A549 (cell line): ENCODE measurements around the gene FGD5. TPM values are rescaled to one million over a fixed set of nuclear protein-coding genes. Genes with fewer than 3 reads are reported as not detected.
A peak's percentile ranks its signal among the peaks of the same experiment; 100 is the strongest.
"Not testable (repeated sequence)": the region's sequence is repeated elsewhere in the genome, so short reads cannot be mapped to it uniquely, and the experiment has no call there.

ENCODE experiments used
- ATAC-seq, 2 experiments: fragments of 200-7000 bp in 1 of 2; fragments of >200 bp in 1 of 2; cut with Nextera tagmentation in 1 of 2; cut with Tn5 transposase in 1 of 2; 3 replicates each; pipeline versions ENCODE4 v1.8.0 to v1.9.1; 2018 to 2020; ENCODE audit warnings: mild to moderate bottlenecking in 1 of 2, moderate library complexity in 1 of 2
- CTCF ChIA-PET: fragments of 300-600 bp; sonication (Branson Sonifier 250); formaldehyde crosslinking; extraction: SDS; loops from one replicate; lab custom pipeline; 2021; ENCODE audit warnings: antibody characterized with exemption, inconsistent platforms; lab: Yijun Ruan, JAX
- POLR2A ChIA-PET: fragments of 350-600 bp; formaldehyde crosslinking; extraction: SDS; loops from one replicate; lab custom pipeline; 2021; ENCODE audit warnings: antibody characterized with exemption, inconsistent platforms; lab: Yijun Ruan, JAX
- DNase-seq, 2 experiments: peaks; one replicate each; pipeline versions ENCODE4 v3.0.0 to v3.0.0-alpha.2; 2011 to 2016; ENCODE audit warnings: low read depth in 1 of 2, low spot score in 1 of 2
- FAIRE-seq: peaks from 2 replicates; lab custom pipeline; 2011; peaks lifted over from hg19 to GRCh38; lab: Jason Lieb, UNC
- H3K27ac ChIP-seq, 2 experiments: fragments of >200 bp; sonication (Bioruptor Twin); formaldehyde crosslinking; 3 replicates each; pipeline ENCODE4 v1.5.1; 2016 to 2017
- H3K4me1 ChIP-seq: fragments of >200 bp; sonication (Bioruptor Twin); formaldehyde crosslinking; 3 replicates; pipeline ENCODE4 v1.6.1; 2016
- H3K4me2 ChIP-seq: fragments of >200 bp; sonication (Bioruptor Twin); formaldehyde crosslinking; 3 replicates; pipeline ENCODE4 v1.6.1; 2016
- H3K4me3 ChIP-seq: fragments of >200 bp; sonication (Bioruptor Twin); formaldehyde crosslinking; 3 replicates; pipeline ENCODE4 v1.5.1; 2016
- H3K9me3 ChIP-seq: fragments of >200 bp; sonication (Bioruptor Twin); formaldehyde crosslinking; 3 replicates; pipeline ENCODE4 v1.6.1; 2016
- BCL3 ChIP-seq: fragments of >200 bp; sonication (Bioruptor Twin); formaldehyde crosslinking; IDR thresholded peaks from 3 replicates; pipeline ENCODE4 v1.6.1; 2016
- CHD4 ChIP-seq: fragments of 200-600 bp; sonication (generic); IDR thresholded peaks from 2 replicates; pipeline ENCODE4 v1.6.1; 2016; ENCODE audit warnings: antibody characterized with exemption, mild to moderate bottlenecking, borderline replicate concordance
- E2F6 ChIP-seq: IDR thresholded peaks from 2 replicates; pipeline ENCODE4 v1.6.1; 2012; ENCODE audit warnings: low read depth, borderline replicate concordance
- EP300 ChIP-seq, 2 experiments: fragments of >200 bp; sonication (Bioruptor Twin); formaldehyde crosslinking; IDR thresholded peaks; 2 replicates in 1 of 2; 3 replicates in 1 of 2; pipeline ENCODE4 v1.6.1; 2016 to 2017
- FOXS1 ChIP-seq: fragments of 250-450 bp; sonication (Bioruptor Pico); IDR thresholded peaks from 2 replicates; pipeline ENCODE4 v1.5.0; 2020; ENCODE audit warnings: mild to moderate bottlenecking, moderate library complexity
- HDAC2 ChIP-seq: fragments of 200-600 bp; sonication (generic); IDR thresholded peaks from 2 replicates; pipeline ENCODE4 v1.6.1; 2016
- HOXA7 ChIP-seq: fragments of 250-450 bp; sonication (Bioruptor Pico); IDR thresholded peaks from 2 replicates; pipeline ENCODE4 v1.5.0; 2020; ENCODE audit warnings: mild to moderate bottlenecking, moderate library complexity
- JUNB ChIP-seq: fragments of >200 bp; sonication (Bioruptor Twin); formaldehyde crosslinking; IDR thresholded peaks from 2 replicates; pipeline ENCODE4 v1.6.1; 2016
- KDM5A ChIP-seq: fragments of 200-600 bp; sonication (generic); IDR thresholded peaks from 2 replicates; pipeline ENCODE4 v1.6.1; 2016; ENCODE audit warnings: antibody characterized with exemption, mild to moderate bottlenecking
- MAZ ChIP-seq: fragments of 150-350 bp; IDR thresholded peaks from 2 replicates; pipeline ENCODE4 v1.6.1; 2014; ENCODE audit warnings: antibody characterized with exemption, low read depth, low read length, borderline replicate concordance
- NFE2L2 ChIP-seq: fragments of 150-350 bp; conservative IDR thresholded peaks from 2 replicates; pipeline ENCODE4 v1.6.1; 2014; ENCODE audit warnings: low read length
- POLR2AphosphoS2 ChIP-seq: conservative IDR thresholded peaks from 2 replicates; pipeline ENCODE4 v1.6.1; 2012; ENCODE audit warnings: low read length, improper control_type of control experiment, inconsistent platforms
- RAD21 ChIP-seq, 2 experiments: fragments of >200 bp in 1 of 2; sonication (Bioruptor Twin) in 1 of 2; formaldehyde crosslinking in 1 of 2; IDR thresholded peaks in 1 of 2; conservative IDR thresholded peaks in 1 of 2; 2 replicates in 1 of 2; 3 replicates in 1 of 2; pipeline ENCODE4 v1.6.1; 2012 to 2018; ENCODE audit warnings: inconsistent platforms in 1 of 2
- RARB ChIP-seq: fragments of 250-450 bp; sonication (Bioruptor Pico); IDR thresholded peaks from 2 replicates; pipeline ENCODE4 v1.8.0; 2021; ENCODE audit warnings: mild to moderate bottlenecking, moderate library complexity
- RCOR1 ChIP-seq: fragments of 150-350 bp; IDR thresholded peaks from 2 replicates; pipeline ENCODE4 v1.6.1; 2014; ENCODE audit warnings: antibody characterized with exemption, low read length, low read depth
- REST ChIP-seq: fragments of 200-600 bp; sonication (generic); IDR thresholded peaks from 2 replicates; pipeline ENCODE4 v1.6.1; 2016; ENCODE audit warnings: antibody characterized with exemption, mild to moderate bottlenecking, moderate library complexity
- RNF2 ChIP-seq: fragments of 200-600 bp; sonication (generic); IDR thresholded peaks from 2 replicates; pipeline ENCODE4 v1.6.1; 2016; ENCODE audit warnings: low read depth, mild to moderate bottlenecking, antibody characterized with exemption, moderate library complexity, borderline replicate concordance
- SMC3 ChIP-seq: fragments of >200 bp; sonication (Bioruptor Twin); formaldehyde crosslinking; IDR thresholded peaks from 3 replicates; pipeline ENCODE4 v1.6.1; 2018; ENCODE audit warnings: inconsistent platforms
- SREBF2 ChIP-seq: fragments of 450-650 bp; IDR thresholded peaks from 2 replicates; pipeline ENCODE4 v1.6.1; 2014; ENCODE audit warnings: mild to moderate bottlenecking, moderate library complexity
- TFCP2L1 ChIP-seq: fragments of 250-450 bp; sonication (Bioruptor Pico); IDR thresholded peaks from 2 replicates; pipeline ENCODE4 v1.5.0; 2021; ENCODE audit warnings: mild to moderate bottlenecking
- USF2 ChIP-seq: fragments of 450-650 bp; IDR thresholded peaks from 2 replicates; pipeline ENCODE4 v1.6.1; 2014; ENCODE audit warnings: antibody characterized with exemption
- ZNF302 ChIP-seq: fragments of 250-450 bp; sonication (Bioruptor Pico); IDR thresholded peaks from 2 replicates; pipeline ENCODE4 v1.9.0; 2021; ENCODE audit warnings: inconsistent platforms, mild to moderate bottlenecking, moderate library complexity
- WGBS: methylation state at CpG from one replicate; pipeline ENCODE4 v1.1.6; 2017; ENCODE audit errors: missing lambda C conversion rate; 5-methylcytosine and 5-hydroxymethylcytosine counted together
- polyA plus RNA-seq, 4 experiments: library from polyadenylated mRNA; depleted of rRNA in 3 of 4; stranded (reverse); fragments of >200 nt; fragmentation: RNase III in 1 of 4; extraction: RNeasy Plus Mini Kit Qiagen cat#74134 plus additional on column Dnase treatment in 1 of 4; gene quantifications; 2 replicates in 3 of 4; 3 replicates in 1 of 4; pipeline ENCODE4 v1.2.3, GENCODE V29; 2011 to 2017

Gene FGD5
- polyA plus RNA-seq, 2 of the 4 experiments (the other 2 are of a cell fraction) = 0.16 TPM; not detected in 1

GRCh38 chr3:14899993-14900618, 81.3 kb downstream of the FGD5 start:
- no peak overlapping the region for H3K4me3 ChIP-seq
- ATAC-seq = peak in 1 of 2 experiments; percentile 23; a peak in 1 of 6 replicates
- no peak overlapping the region for H3K27ac ChIP-seq
- CTCF ChIA-PET = interaction anchor here (1.1 to 2.8 kb wide), 3 partner anchors 11 to 73 kb away, joined by 3 to 15 read pairs (median 3); no protein-coding TSS in a partner anchor
- no peak overlapping the region for H3K4me2 ChIP-seq
- no peak for TF ChIP-seq USF2
- no peak for TF ChIP-seq ZNF302
- TF ChIP-seq FOXS1 (CRISPR knock-in tag) = no peak
- TF ChIP-seq CHD4 = no peak
- TF ChIP-seq EP300 (IDR thresholded peaks at IDR 0.05) = no peak
- TF ChIP-seq POLR2AphosphoS2 = no peak
- TF ChIP-seq RNF2 = no peak
- TF ChIP-seq HOXA7 = no peak
- no peak for TF ChIP-seq NFE2L2
- TF ChIP-seq SMC3 = no peak
- no peak for TF ChIP-seq TFCP2L1
- TF ChIP-seq, all 56 proteins: peak for 0
- FAIRE-seq (no peak), DNase-seq (no peak)
- H3K9me3 ChIP-seq = peaks cover 9% of the 10 kb centered on the region
- no peaks in the 10 kb centered on the region for H3K4me1 ChIP-seq
- POLR2A ChIA-PET = no interaction called here
- 26% methylated on average over 9 of the region's 9 CpGs for WGBS

- POLR2A ChIA-PET = no interaction called here
- 48% methylated on average over 15 of the region's 15 CpGs for WGBS
- FAIRE-seq (no peak), ATAC-seq (peak in 1 of 2 experiments; percentile 32; a peak in 2 of 6 replicates), DNase-seq (no peak)
- TF ChIP-seq RCOR1 (no peak), REST (no peak)
- Histone ChIP-seq H3K27ac (no peak overlapping the region), H3K4me1 (no peaks in the 10 kb centered on the region), H3K4me3 (no peak overlapping the region), H3K4me2 (no peak overlapping the region), H3K9me3 (peaks cover 20% of the 10 kb centered on the region)
- CTCF ChIA-PET = interaction anchor here (0.6 to 2.8 kb wide), 3 partner anchors 12 to 936 kb away, joined by 3 to 15 read pairs (median 3); no protein-coding TSS in a partner anchor
Observed at GRCh38 chr3:14900881-14901873, 82.4 kb downstream of the FGD5 start.

- H3K4me2 ChIP-seq = no peak overlapping the region
- no peak overlapping the region for H3K4me3 ChIP-seq
- ATAC-seq = peak in 1 of 2 experiments; percentile 44; a peak in 2 of 6 replicates
- no peak for TF ChIP-seq SREBF2
- TF ChIP-seq E2F6 = no peak
- no peak for TF ChIP-seq NFE2L2
- no peak for TF ChIP-seq JUNB
- no peak for TF ChIP-seq HDAC2
- no peak for TF ChIP-seq BCL3
- no peak for TF ChIP-seq RARB (CRISPR knock-in tag)
- TF ChIP-seq RAD21 (conservative IDR thresholded peaks at IDR 0.05 in 1 of 2, IDR thresholded peaks at IDR 0.05 in 1 of 2) = no peak
- TF ChIP-seq KDM5A = no peak
- no peak for TF ChIP-seq MAZ
- H3K4me1 ChIP-seq = no peaks in the 10 kb centered on the region
- no peak overlapping the region for H3K27ac ChIP-seq
- ChIA-PET POLR2A (no interaction called here), CTCF (interaction anchor here (0.9 to 2.8 kb wide), 2 partner anchors 14 to 18 kb away, joined by 3 to 15 read pairs; no protein-coding TSS in a partner anchor)
- 27% methylated on average over 7 of the region's 7 CpGs for WGBS
- no peak for DNase-seq
- peaks cover 21% of the 10 kb centered on the region for H3K9me3 ChIP-seq
- no peak for FAIRE-seq
Observed at GRCh38 chr3:14902719-14903118, 84.0 kb downstream of the FGD5 start.

GRCh38 chr3:14903501-14903900, 84.7 kb downstream of the FGD5 start:
- FAIRE-seq, H3K4me1 ChIP-seq, H3K4me3 ChIP-seq, H3K4me2 ChIP-seq, H3K27ac ChIP-seq, POLR2A ChIA-PET, ATAC-seq, DNase-seq: not testable (repeated sequence)
- 88% methylated on average over 3 of the region's 3 CpGs for whole genome bisulfite sequencing
- CTCF ChIA-PET = interaction anchor here (0.9 to 1.6 kb wide), 3 partner anchors 15 to 700 kb away, joined by 3 to 5 read pairs (median 3); no protein-coding TSS in a partner anchor
- H3K9me3 ChIP-seq = peaks cover 21% of the 10 kb centered on the region
